HEK293 (cell line): Measurements from ENCODE around the gene TRMT13.
A peak's percentile ranks its signal among the peaks of the same experiment; 100 is the strongest.

Experiments used
- CTCF ChIA-PET: fragments of 350-600 bp; formaldehyde crosslinking; extraction: SDS; loops from one replicate; lab custom pipeline; 2021; ENCODE audit warnings: antibody characterized with exemption; lab: Yijun Ruan, JAX
- POLR2A ChIA-PET: fragments of 300-600 bp; formaldehyde crosslinking; extraction: SDS; loops from one replicate; lab custom pipeline; 2020; ENCODE audit warnings: antibody characterized with exemption, inconsistent platforms; lab: Yijun Ruan, JAX
- H3K27ac ChIP-seq: fragments of 200-500 bp; sonication (Bioruptor generic); 2 replicates; pipeline ENCODE4 v1.5.1; 2014; ENCODE audit warnings: low read depth, low read length, control low read depth, inconsistent platforms; ENCODE audit errors: extremely low read depth
- H3K36me3 ChIP-seq, 2 experiments: fragments of 200-500 bp in 1 of 2; sonication (Bioruptor generic) in 1 of 2; 1 replicate in 1 of 2; 2 replicates in 1 of 2; pipeline ENCODE4 v1.5.1; 2014 to 2017; ENCODE audit warnings: inconsistent platforms in 2 of 2, low read length in 2 of 2; ENCODE audit not compliant: control insufficient read depth in 2 of 2, insufficient read depth in 1 of 2
- H3K4me1 ChIP-seq: fragments of 200-500 bp; sonication (Bioruptor generic); 2 replicates; pipeline ENCODE4 v1.5.1; 2014; ENCODE audit warnings: mild to moderate bottlenecking, low read length, inconsistent platforms; ENCODE audit not compliant: control insufficient read depth, insufficient read depth
- H3K4me3 ChIP-seq: 2 replicates; pipeline ENCODE4 v1.5.1; 2011; ENCODE audit warnings: low read depth, mild to moderate bottlenecking, control low read depth, low read length, moderate library complexity
- H3K9me3 ChIP-seq: fragments of 200-500 bp; sonication (Bioruptor generic); 2 replicates; pipeline ENCODE4 v1.5.1; 2014; ENCODE audit warnings: low read depth, low read length, inconsistent platforms; ENCODE audit not compliant: control insufficient read depth, insufficient read depth
- HOXA7 ChIP-seq: sonication (generic); formaldehyde crosslinking; IDR thresholded peaks from 2 replicates; pipeline ENCODE4 v1.8.1; 2022; ENCODE audit warnings: missing genetic modification reagents, borderline replicate concordance
- SCRT1 ChIP-seq: fragments of 450-650 bp; formaldehyde crosslinking; IDR thresholded peaks from 2 replicates; pipeline ENCODE4 v1.5.1; 2016; ENCODE audit warnings: missing biosample characterization, missing genetic modification characterization, borderline replicate concordance
- WT1 ChIP-seq: fragments of 450-650 bp; formaldehyde crosslinking; IDR thresholded peaks from 2 replicates; pipeline ENCODE4 v1.5.1; 2016; ENCODE audit warnings: missing biosample characterization, missing genetic modification characterization
- ZNF112 ChIP-seq: fragments of 450-650 bp; formaldehyde crosslinking; IDR thresholded peaks from 2 replicates; pipeline ENCODE4 v1.5.0; 2017; ENCODE audit warnings: missing biosample characterization, missing genetic modification characterization
- ZNF133 ChIP-seq: fragments of 450-650 bp; formaldehyde crosslinking; IDR thresholded peaks from 2 replicates; pipeline ENCODE4 v1.5.1; 2016; ENCODE audit warnings: missing biosample characterization, missing genetic modification characterization
- ZNF19 ChIP-seq: fragments of 450-650 bp; formaldehyde crosslinking; IDR thresholded peaks from 2 replicates; pipeline ENCODE4; 2016; ENCODE audit warnings: missing biosample characterization, missing genetic modification characterization, low read depth
- ZNF211 ChIP-seq: fragments of 450-650 bp; formaldehyde crosslinking; IDR thresholded peaks from 2 replicates; pipeline ENCODE4 v1.5.1; 2016; ENCODE audit warnings: low read depth, missing biosample characterization, missing genetic modification characterization
- ZNF324 ChIP-seq: fragments of 450-650 bp; formaldehyde crosslinking; IDR thresholded peaks from 2 replicates; pipeline ENCODE4 v1.5.1; 2016; ENCODE audit warnings: missing biosample characterization, missing genetic modification characterization
- ZNF404 ChIP-seq: fragments of 450-650 bp; formaldehyde crosslinking; IDR thresholded peaks from 2 replicates; pipeline ENCODE4 v1.5.1; 2017; ENCODE audit warnings: missing biosample characterization, missing genetic modification characterization
- ZNF423 ChIP-seq: fragments of 450-650 bp; formaldehyde crosslinking; IDR thresholded peaks from 2 replicates; pipeline ENCODE4 v1.5.1; 2016; ENCODE audit warnings: missing biosample characterization, missing genetic modification characterization
- ZNF561 ChIP-seq: fragments of 450-650 bp; IDR thresholded peaks from 2 replicates; pipeline ENCODE4 v1.5.1; 2018; ENCODE audit warnings: missing biosample characterization, missing genetic modification characterization, borderline replicate concordance
- ZNF571 ChIP-seq: fragments of 450-650 bp; formaldehyde crosslinking; IDR thresholded peaks from 2 replicates; pipeline ENCODE4 v1.5.0; 2017; ENCODE audit warnings: missing biosample characterization, missing genetic modification characterization
- ZNF596 ChIP-seq: fragments of 450-650 bp; IDR thresholded peaks from 2 replicates; pipeline ENCODE4 v1.5.0; 2018; ENCODE audit warnings: missing biosample characterization, mild to moderate bottlenecking, missing genetic modification characterization, moderate library complexity
- ZNF600 ChIP-seq: fragments of 450-650 bp; formaldehyde crosslinking; IDR thresholded peaks from 2 replicates; pipeline ENCODE4 v1.5.1; 2016; ENCODE audit warnings: missing biosample characterization, missing genetic modification characterization
- ZNF610 ChIP-seq: fragments of 450-650 bp; formaldehyde crosslinking; IDR thresholded peaks from 2 replicates; pipeline ENCODE4 v1.5.1; 2016; ENCODE audit warnings: missing biosample characterization, missing genetic modification characterization, borderline replicate concordance
- TF ChIP-seq, protein P1 (sequence below): fragments of 450-650 bp; formaldehyde crosslinking; IDR thresholded peaks from 2 replicates; pipeline ENCODE4 v1.5.1; 2016; ENCODE audit warnings: missing biosample characterization, missing genetic modification characterization, low read depth
- TF ChIP-seq, protein P2 (sequence below): fragments of 450-650 bp; IDR thresholded peaks from 2 replicates; pipeline ENCODE4 v1.5.1; 2018; ENCODE audit warnings: missing biosample characterization, mild to moderate bottlenecking, missing genetic modification characterization
- TF ChIP-seq, protein P3 (sequence below): fragments of 450-650 bp; formaldehyde crosslinking; IDR thresholded peaks from 2 replicates; pipeline ENCODE4 v1.5.1; 2017; ENCODE audit warnings: missing biosample characterization, missing genetic modification characterization
- TF ChIP-seq, protein P4 (sequence below): fragments of 450-650 bp; formaldehyde crosslinking; IDR thresholded peaks from 2 replicates; pipeline ENCODE4 v1.5.1; 2017; ENCODE audit warnings: missing biosample characterization, missing genetic modification characterization

Gene TRMT13

DNA sequence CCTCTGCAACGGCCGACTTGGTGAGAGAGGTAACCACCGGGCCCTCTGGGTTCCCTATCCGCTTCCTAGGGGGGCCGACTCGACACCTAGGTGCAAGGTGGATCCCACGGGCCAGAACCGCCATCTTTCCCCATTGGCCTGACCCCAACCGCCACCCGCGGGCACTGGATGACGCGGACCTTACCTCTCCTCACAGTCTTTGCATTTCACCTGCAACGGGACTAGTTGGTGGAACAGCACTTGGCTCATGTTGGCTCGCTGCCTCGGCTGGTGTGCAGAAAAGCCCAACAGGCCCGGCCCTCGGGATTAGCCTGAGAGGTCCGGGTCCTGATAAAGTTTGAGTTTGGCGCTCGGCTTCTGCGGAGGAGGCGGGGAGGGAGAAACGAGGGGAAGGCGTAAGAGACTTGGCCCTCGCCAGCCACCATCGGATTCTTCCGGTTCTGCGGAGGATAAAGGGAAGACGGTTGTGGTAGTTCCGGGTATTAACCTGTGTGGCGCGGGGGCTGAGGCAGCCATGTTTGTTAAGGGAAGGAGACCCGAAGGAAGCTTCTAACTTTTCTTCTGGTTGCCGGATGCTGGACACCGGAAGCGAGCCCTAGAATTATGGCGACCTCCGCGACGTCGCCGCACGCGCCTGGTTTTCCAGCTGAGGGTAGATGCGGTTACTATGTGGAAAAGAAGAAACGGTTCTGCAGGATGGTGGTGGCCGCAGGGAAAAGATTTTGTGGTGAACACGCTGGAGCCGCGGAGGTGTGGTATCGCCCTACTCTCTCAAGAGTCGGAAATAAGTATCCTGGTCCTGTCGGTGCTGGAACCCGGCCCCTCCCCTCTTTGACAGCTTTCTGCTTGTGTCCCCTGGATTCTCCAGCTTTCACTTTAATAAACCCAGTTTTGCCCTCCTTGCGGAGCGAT, at the start of gene TRMT13, which contains the start of gene SASS6 (continued):
- TF ChIP-seq, protein P1, sequence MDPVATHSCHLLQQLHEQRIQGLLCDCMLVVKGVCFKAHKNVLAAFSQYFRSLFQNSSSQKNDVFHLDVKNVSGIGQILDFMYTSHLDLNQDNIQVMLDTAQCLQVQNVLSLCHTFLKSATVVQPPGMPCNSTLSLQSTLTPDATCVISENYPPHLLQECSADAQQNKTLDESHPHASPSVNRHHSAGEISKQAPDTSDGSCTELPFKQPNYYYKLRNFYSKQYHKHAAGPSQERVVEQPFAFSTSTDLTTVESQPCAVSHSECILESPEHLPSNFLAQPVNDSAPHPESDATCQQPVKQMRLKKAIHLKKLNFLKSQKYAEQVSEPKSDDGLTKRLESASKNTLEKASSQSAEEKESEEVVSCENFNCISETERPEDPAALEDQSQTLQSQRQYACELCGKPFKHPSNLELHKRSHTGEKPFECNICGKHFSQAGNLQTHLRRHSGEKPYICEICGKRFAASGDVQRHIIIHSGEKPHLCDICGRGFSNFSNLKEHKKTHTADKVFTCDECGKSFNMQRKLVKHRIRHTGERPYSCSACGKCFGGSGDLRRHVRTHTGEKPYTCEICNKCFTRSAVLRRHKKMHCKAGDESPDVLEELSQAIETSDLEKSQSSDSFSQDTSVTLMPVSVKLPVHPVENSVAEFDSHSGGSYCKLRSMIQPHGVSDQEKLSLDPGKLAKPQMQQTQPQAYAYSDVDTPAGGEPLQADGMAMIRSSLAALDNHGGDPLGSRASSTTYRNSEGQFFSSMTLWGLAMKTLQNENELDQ (tag by site-specific recombination), result no peak
- 0 out of 2 replicates have a peak, but pooled peaks have one; percentile 17 for TF ChIP-seq ZNF610 (tag by site-specific recombination)
- peak; percentile 65; the same call in 1 of the 2 replicates for TF ChIP-seq ZNF324 (tag by site-specific recombination)
- TF ChIP-seq ZNF211 (tag by site-specific recombination), result no peak
- TF ChIP-seq, protein P2, sequence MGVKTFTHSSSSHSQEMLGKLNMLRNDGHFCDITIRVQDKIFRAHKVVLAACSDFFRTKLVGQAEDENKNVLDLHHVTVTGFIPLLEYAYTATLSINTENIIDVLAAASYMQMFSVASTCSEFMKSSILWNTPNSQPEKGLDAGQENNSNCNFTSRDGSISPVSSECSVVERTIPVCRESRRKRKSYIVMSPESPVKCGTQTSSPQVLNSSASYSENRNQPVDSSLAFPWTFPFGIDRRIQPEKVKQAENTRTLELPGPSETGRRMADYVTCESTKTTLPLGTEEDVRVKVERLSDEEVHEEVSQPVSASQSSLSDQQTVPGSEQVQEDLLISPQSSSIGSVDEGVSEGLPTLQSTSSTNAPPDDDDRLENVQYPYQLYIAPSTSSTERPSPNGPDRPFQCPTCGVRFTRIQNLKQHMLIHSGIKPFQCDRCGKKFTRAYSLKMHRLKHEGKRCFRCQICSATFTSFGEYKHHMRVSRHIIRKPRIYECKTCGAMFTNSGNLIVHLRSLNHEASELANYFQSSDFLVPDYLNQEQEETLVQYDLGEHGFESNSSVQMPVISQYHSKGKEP (tag by site-specific recombination), result peak; percentile 22; the same call in 1 of the 2 replicates
- TF ChIP-seq ZNF112, result no peak

- Histone ChIP-seq H3K27ac (no peak overlapping the region), H3K9me3 (no peaks in the 10 kb centered on the region), H3K4me1 (no peaks in the 10 kb centered on the region), H3K36me3 (peaks cover 40 to 61% of the 10 kb centered on the region in 2 experiments), H3K4me3 (no peak overlapping the region)
- ChIA-PET CTCF (interaction anchor here (0.6 to 0.9 kb wide), 3 partner anchors 368 to 382 kb away, joined by 3 to 4 read pairs (median 4); no protein-coding TSS in a partner anchor), POLR2A (no interaction called here)
- TF ChIP-seq, protein P2 (tag by site-specific recombination), result no peak
- no peak for TF ChIP-seq ZNF571 (tag by site-specific recombination)
Measured at GRCh38 chr1:100087396-100087795, 45.6 kb upstream of the TRMT13 start.

- TF ChIP-seq ZNF133 (peak; percentile 96), SCRT1 (tag by site-specific recombination) (no peak)
- peaks cover 42 to 61% of the 10 kb centered on the region in 2 experiments for H3K36me3 ChIP-seq
Measured at GRCh38 chr1:100089082-100089481, 43.9 kb upstream of the TRMT13 start.

DNA sequence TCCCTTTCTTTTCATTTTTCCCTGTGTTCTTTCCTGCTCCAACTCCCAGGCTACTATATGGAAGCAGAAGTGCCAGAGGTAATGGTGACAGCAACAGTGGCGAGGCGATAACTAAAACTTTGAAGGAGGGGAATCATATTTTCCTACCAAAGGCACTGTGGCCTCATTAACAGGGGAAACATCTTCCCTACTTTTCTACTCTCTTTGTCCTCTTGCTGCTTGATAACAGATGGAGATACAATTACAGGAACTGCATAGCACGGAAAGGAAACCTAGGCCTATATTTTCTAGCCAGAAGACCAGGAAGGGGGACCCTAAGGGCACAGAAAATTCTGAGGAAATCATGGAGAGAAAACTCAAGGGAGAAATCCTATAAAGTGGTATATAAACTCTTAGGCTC, 42.5 kb upstream of the TRMT13 start:
- POLR2A ChIA-PET, result no interaction called here
- Histone ChIP-seq H3K9me3 (no peaks in the 10 kb centered on the region), H3K4me1 (no peaks in the 10 kb centered on the region), H3K4me3 (no peak overlapping the region), H3K27ac (no peak overlapping the region), H3K36me3 (peaks cover 42 to 61% of the 10 kb centered on the region in 2 experiments)
- CTCF ChIA-PET, result no interaction called here
- TF ChIP-seq ZNF600 (no peak), ZNF596 (no peak), ZNF423 (no peak), ZNF561 (tag by site-specific recombination) (no peak), WT1 (no peak), ZNF404 (tag by site-specific recombination) (no peak), ZNF19 (tag by site-specific recombination) (no peak), HOXA7 (CRISPR knock-in tag) (no peak)
- TF ChIP-seq, protein P3, sequence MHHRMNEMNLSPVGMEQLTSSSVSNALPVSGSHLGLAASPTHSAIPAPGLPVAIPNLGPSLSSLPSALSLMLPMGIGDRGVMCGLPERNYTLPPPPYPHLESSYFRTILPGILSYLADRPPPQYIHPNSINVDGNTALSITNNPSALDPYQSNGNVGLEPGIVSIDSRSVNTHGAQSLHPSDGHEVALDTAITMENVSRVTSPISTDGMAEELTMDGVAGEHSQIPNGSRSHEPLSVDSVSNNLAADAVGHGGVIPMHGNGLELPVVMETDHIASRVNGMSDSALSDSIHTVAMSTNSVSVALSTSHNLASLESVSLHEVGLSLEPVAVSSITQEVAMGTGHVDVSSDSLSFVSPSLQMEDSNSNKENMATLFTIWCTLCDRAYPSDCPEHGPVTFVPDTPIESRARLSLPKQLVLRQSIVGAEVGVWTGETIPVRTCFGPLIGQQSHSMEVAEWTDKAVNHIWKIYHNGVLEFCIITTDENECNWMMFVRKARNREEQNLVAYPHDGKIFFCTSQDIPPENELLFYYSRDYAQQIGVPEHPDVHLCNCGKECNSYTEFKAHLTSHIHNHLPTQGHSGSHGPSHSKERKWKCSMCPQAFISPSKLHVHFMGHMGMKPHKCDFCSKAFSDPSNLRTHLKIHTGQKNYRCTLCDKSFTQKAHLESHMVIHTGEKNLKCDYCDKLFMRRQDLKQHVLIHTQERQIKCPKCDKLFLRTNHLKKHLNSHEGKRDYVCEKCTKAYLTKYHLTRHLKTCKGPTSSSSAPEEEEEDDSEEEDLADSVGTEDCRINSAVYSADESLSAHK (tag by site-specific recombination), result no peak
- TF ChIP-seq, protein P4, sequence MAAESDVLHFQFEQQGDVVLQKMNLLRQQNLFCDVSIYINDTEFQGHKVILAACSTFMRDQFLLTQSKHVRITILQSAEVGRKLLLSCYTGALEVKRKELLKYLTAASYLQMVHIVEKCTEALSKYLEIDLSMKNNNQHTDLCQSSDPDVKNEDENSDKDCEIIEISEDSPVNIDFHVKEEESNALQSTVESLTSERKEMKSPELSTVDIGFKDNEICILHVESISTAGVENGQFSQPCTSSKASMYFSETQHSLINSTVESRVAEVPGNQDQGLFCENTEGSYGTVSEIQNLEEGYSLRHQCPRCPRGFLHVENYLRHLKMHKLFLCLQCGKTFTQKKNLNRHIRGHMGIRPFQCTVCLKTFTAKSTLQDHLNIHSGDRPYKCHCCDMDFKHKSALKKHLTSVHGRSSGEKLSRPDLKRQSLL (tag by site-specific recombination), result no peak

More at GRCh38 chr1:100089082-100089481, 43.9 kb upstream of the TRMT13 start:
- Histone ChIP-seq H3K9me3 (no peaks in the 10 kb centered on the region), H3K4me1 (no peaks in the 10 kb centered on the region), H3K27ac (no peak overlapping the region), H3K4me3 (no peak overlapping the region)
- CTCF ChIA-PET, result interaction anchor here (0.6 kb wide), 1 partner anchor 119 kb away, joined by 3 read pairs; the partner anchor contains the start of gene SLC35A3
- POLR2A ChIA-PET, result no interaction called here
